Gastrocnemius medialis (tissue), 4 donors: ENCODE results near the gene FGF4. TPM values are rescaled to one million over a fixed set of nuclear protein-coding genes. Genes with fewer than 3 reads are reported as not detected.

Source experiments
- ATAC-seq, 2 donors: fragments of 150-250 bp; one replicate each; pipeline ENCODE4 v1.9.1; 2016
- DNase-seq, 2 donors: peaks; one replicate each; pipeline ENCODE4 v3.0.0-alpha.2; 2019
- H3K27ac ChIP-seq, 4 donors: fragments of 200-600 bp; sonication (generic); 1 replicate in 1 of 4; 2 replicates in 3 of 4; pipeline ENCODE4 v1.5.1; 2016 to 2018; ENCODE audit warnings: mild to moderate bottlenecking in 2 of 4, moderate library complexity in 1 of 4
- H3K27me3 ChIP-seq, 3 donors: fragments of 200-600 bp; sonication (generic) in 2 of 3; 1 replicate in 1 of 3; 2 replicates in 2 of 3; pipeline versions ENCODE4 v1.5.1 to v1.6.0; 2016 to 2019; ENCODE audit warnings: mild to moderate bottlenecking in 1 of 3, moderate library complexity in 1 of 3
- H3K36me3 ChIP-seq, 2 donors: fragments of 200-600 bp; sonication (generic) in 1 of 2; one replicate each; pipeline ENCODE4 v1.5.1; 2017 to 2018
- H3K4me1 ChIP-seq, 2 donors: fragments of 200-600 bp; sonication (generic) in 1 of 2; one replicate each; pipeline ENCODE4 v1.5.1; 2016 to 2017; ENCODE audit warnings: mild to moderate bottlenecking in 2 of 2
- H3K4me3 ChIP-seq, 4 donors: fragments of 200-600 bp; sonication (generic) in 3 of 4; 1 replicate in 1 of 4; 2 replicates in 3 of 4; pipeline ENCODE4 v1.5.1; 2016 to 2019; ENCODE audit warnings: mild to moderate bottlenecking in 2 of 4
- H3K9me3 ChIP-seq, 3 donors: fragments of 200-600 bp; sonication (generic) in 2 of 3; 1 replicate in 1 of 3; 2 replicates in 2 of 3; pipeline ENCODE4 v1.5.1; 2016 to 2019
- CTCF ChIP-seq, 5 experiments: fragments of 450-650 bp in 3 of 5; fragments of 200-600 bp in 2 of 5; sonication (generic) in 2 of 5; IDR thresholded peaks in 4 of 5; conservative IDR thresholded peaks in 1 of 5; 1 replicate in 4 of 5; 2 replicates in 1 of 5; pipeline ENCODE4 v1.5.1; 2016 to 2019; ENCODE audit warnings: antibody characterized with exemption in 5 of 5, mild to moderate bottlenecking in 3 of 5, moderate library complexity in 3 of 5
- POLR2A ChIP-seq, 2 donors: fragments of 450-650 bp; IDR thresholded peaks; one replicate each; pipeline ENCODE4 v1.6.1; 2017; ENCODE audit warnings: antibody characterized with exemption in 2 of 2, mild to moderate bottlenecking in 2 of 2, moderate library complexity in 2 of 2
- in situ Hi-C, 4 donors: fragments of 200-750 bp; cut with MboI; loops; one replicate each; pipeline versions ENCODE4 v1.15.0 to v1.8.0; 2017; ENCODE audit warnings: low sequenced_read_pairs in 4 of 4
- intact Hi-C: fragments of 100-400 bp; cut with DNase I; formaldehyde crosslinking; loops from one replicate; pipeline ENCODE4 v1.15.1; 2023; ENCODE audit warnings: low total_unique reads
- total RNA-seq, 4 donors: library from RNA; depleted of rRNA; stranded (reverse); fragments of >200 nt; gene quantifications; one replicate each; pipeline versions ENCODE4 v1.1.0 to v1.2.3, GENCODE V29; 2016

Gene FGF4
- total RNA-seq, 4 donors from 2014 or later, result not detected

- Histone ChIP-seq H3K27me3 (peaks cover 20 to 43% (median 25%) of the 10 kb centered on the region in 3 donors), H3K27ac (no peak overlapping the region), H3K4me3 (no peak overlapping the region), H3K36me3 (no peaks in the 10 kb centered on the region), H3K9me3 (no peaks in the 10 kb centered on the region), H3K4me1 (no peaks in the 10 kb centered on the region)
- TF ChIP-seq POLR2A (IDR thresholded peaks at IDR 0.05) (no peak), CTCF (IDR thresholded peaks at IDR 0.05 in 4 of 5, conservative IDR thresholded peaks at IDR 0.05 in 1 of 5) (no peak)
- DNase-seq (no peak), ATAC-seq (no peak)
- in situ Hi-C loops, result no loop called here
- intact Hi-C loops, result no loop called here
Observed at GRCh38 chr11:69726019-69726418, 49.1 kb downstream of the FGF4 start.

- intact Hi-C loops (no loop called here), in situ Hi-C loops (no loop called here)
- no peaks in the 10 kb centered on the region for H3K9me3 ChIP-seq
- ATAC-seq, result no peak
- H3K4me1 ChIP-seq, result no peaks in the 10 kb centered on the region
- H3K27ac ChIP-seq, result no peak overlapping the region
- TF ChIP-seq CTCF (IDR thresholded peaks at IDR 0.05 in 4 of 5, conservative IDR thresholded peaks at IDR 0.05 in 1 of 5), result no peak
- TF ChIP-seq POLR2A (IDR thresholded peaks at IDR 0.05), result no peak
- peaks cover 39 to 68% (median 48%) of the 10 kb centered on the region in 3 donors for H3K27me3 ChIP-seq
- no peak overlapping the region for H3K4me3 ChIP-seq
- DNase-seq, result no peak
- H3K36me3 ChIP-seq, result no peaks in the 10 kb centered on the region
Observed at GRCh38 chr11:69721745-69722144, 53.4 kb downstream of the FGF4 start.

GRCh38 chr11:69721106-69721505, 54.0 kb downstream of the FGF4 start:
- H3K4me1 ChIP-seq, result no peaks in the 10 kb centered on the region
- no peaks in the 10 kb centered on the region for H3K36me3 ChIP-seq

More at GRCh38 chr11:69721106-69721505, 54.0 kb downstream of the FGF4 start:
- H3K27ac ChIP-seq, result no peak overlapping the region
- peaks cover 35 to 61% (median 46%) of the 10 kb centered on the region in 3 donors for H3K27me3 ChIP-seq
- TF ChIP-seq CTCF (IDR thresholded peaks at IDR 0.05 in 4 of 5, conservative IDR thresholded peaks at IDR 0.05 in 1 of 5), result no peak
- TF ChIP-seq POLR2A (IDR thresholded peaks at IDR 0.05), result no peak
- intact Hi-C loops (no loop called here), in situ Hi-C loops (no loop called here)
- ATAC-seq (no peak), DNase-seq (no peak)
- H3K9me3 ChIP-seq, result no peaks in the 10 kb centered on the region
- no peak overlapping the region for H3K4me3 ChIP-seq

Other genes with a start within 250 kb of the FGF4 start
- 1 to 10 TPM; 1.3 to 4.6 (median 3.2) TPM for gene CCND1, start 134.2 kb downstream of the FGF4 start, total RNA-seq
- gene LTO1, start 100.0 kb downstream of the FGF4 start, total RNA-seq, result 10 to 100 TPM in 2 of 4 donors, 1 to 10 TPM in 2; 9.5 to 18.2 (median 13.3) TPM
- not detected for gene FGF19, start 71.3 kb downstream of the FGF4 start, total RNA-seq
- gene FGF3, start 44.1 kb upstream of the FGF4 start, total RNA-seq, result not detected